Measurements from ENCODE around the gene PTPN11.

Gene PTPN11

GRCh38 chr12:112538740-112539139 is 120.0 kb downstream of the PTPN11 start:
- Histone ChIP-seq H3K9ac (ENCODE audit: low read depth, low read length) (no peak overlapping the region), H3K36me3 (ENCODE audit: control insufficient read depth, insufficient read depth, low read length) (no peaks in the 10 kb centered on the region), H3K27me3 (ENCODE audit: control insufficient read depth, insufficient read depth, low read length) (no peaks in the 10 kb centered on the region), H3K4me1 (ENCODE audit: control insufficient read depth, insufficient read depth, low read length) (peaks cover 3% of the 10 kb centered on the region), H3K9me3 (ENCODE audit: control insufficient read depth, insufficient read depth, low read length) (no peaks in the 10 kb centered on the region), H3K4me3 (ENCODE audit: low read depth, low read length) (no peak overlapping the region)

- H3K9me3 ChIP-seq (ENCODE audit: control insufficient read depth, insufficient read depth, low read length), result no peaks in the 10 kb centered on the region
- no peaks in the 10 kb centered on the region for H3K36me3 ChIP-seq (ENCODE audit: control insufficient read depth, insufficient read depth, low read length)
- no peaks in the 10 kb centered on the region for H3K27me3 ChIP-seq (ENCODE audit: control insufficient read depth, insufficient read depth, low read length)
- no peak overlapping the region for H3K4me3 ChIP-seq (ENCODE audit: low read depth, low read length)
- H3K4me1 ChIP-seq (ENCODE audit: control insufficient read depth, insufficient read depth, low read length), result peaks cover 3% of the 10 kb centered on the region
- no peak overlapping the region for H3K9ac ChIP-seq (ENCODE audit: low read depth, low read length)
Measured at GRCh38 chr12:112539221-112539620, 120.5 kb downstream of the PTPN11 start.

GRCh38 chr12:112540021-112540420 is 121.3 kb downstream of the PTPN11 start:
- no peaks in the 10 kb centered on the region for H3K9me3 ChIP-seq (ENCODE audit: control insufficient read depth, insufficient read depth, low read length)
- H3K27me3 ChIP-seq (ENCODE audit: control insufficient read depth, insufficient read depth, low read length), result no peaks in the 10 kb centered on the region
- no peak overlapping the region for H3K9ac ChIP-seq (ENCODE audit: low read depth, low read length)
- no peaks in the 10 kb centered on the region for H3K36me3 ChIP-seq (ENCODE audit: control insufficient read depth, insufficient read depth, low read length)
- H3K4me3 ChIP-seq (ENCODE audit: low read depth, low read length), result no peak overlapping the region
- H3K4me1 ChIP-seq (ENCODE audit: control insufficient read depth, insufficient read depth, low read length), result peaks cover 3% of the 10 kb centered on the region

GRCh38 chr12:112543751-112544150 is 125.0 kb downstream of the PTPN11 start:
- no peak overlapping the region for H3K9ac ChIP-seq (ENCODE audit: low read depth, low read length)
- no peaks in the 10 kb centered on the region for H3K4me1 ChIP-seq (ENCODE audit: control insufficient read depth, insufficient read depth, low read length)
- no peak overlapping the region for H3K4me3 ChIP-seq (ENCODE audit: low read depth, low read length)
- no peaks in the 10 kb centered on the region for H3K36me3 ChIP-seq (ENCODE audit: control insufficient read depth, insufficient read depth, low read length)
- H3K27me3 ChIP-seq (ENCODE audit: control insufficient read depth, insufficient read depth, low read length), result no peaks in the 10 kb centered on the region
- no peaks in the 10 kb centered on the region for H3K9me3 ChIP-seq (ENCODE audit: control insufficient read depth, insufficient read depth, low read length)

- H3K4me1 ChIP-seq (ENCODE audit: control insufficient read depth, insufficient read depth, low read length), result no peaks in the 10 kb centered on the region
- H3K27me3 ChIP-seq (ENCODE audit: control insufficient read depth, insufficient read depth, low read length), result no peaks in the 10 kb centered on the region
- H3K9me3 ChIP-seq (ENCODE audit: control insufficient read depth, insufficient read depth, low read length), result no peaks in the 10 kb centered on the region
- no peaks in the 10 kb centered on the region for H3K36me3 ChIP-seq (ENCODE audit: control insufficient read depth, insufficient read depth, low read length)
- H3K9ac ChIP-seq (ENCODE audit: low read depth, low read length), result no peak overlapping the region
- no peak overlapping the region for H3K4me3 ChIP-seq (ENCODE audit: low read depth, low read length)
Measured at GRCh38 chr12:112546339-112546738, 127.6 kb downstream of the PTPN11 start.

- no peaks in the 10 kb centered on the region for H3K36me3 ChIP-seq (ENCODE audit: control insufficient read depth, insufficient read depth, low read length)
- H3K9ac ChIP-seq (ENCODE audit: low read depth, low read length), result no peak overlapping the region
- no peaks in the 10 kb centered on the region for H3K4me1 ChIP-seq (ENCODE audit: control insufficient read depth, insufficient read depth, low read length)
- H3K4me3 ChIP-seq (ENCODE audit: low read depth, low read length), result no peak overlapping the region
- H3K9me3 ChIP-seq (ENCODE audit: control insufficient read depth, insufficient read depth, low read length), result no peaks in the 10 kb centered on the region
- no peaks in the 10 kb centered on the region for H3K27me3 ChIP-seq (ENCODE audit: control insufficient read depth, insufficient read depth, low read length)
Measured at GRCh38 chr12:112546996-112547395, 128.2 kb downstream of the PTPN11 start.

GRCh38 chr12:112549031-112549430 is 130.3 kb downstream of the PTPN11 start:
- Histone ChIP-seq H3K9me3 (ENCODE audit: control insufficient read depth, insufficient read depth, low read length) (no peaks in the 10 kb centered on the region), H3K27me3 (ENCODE audit: control insufficient read depth, insufficient read depth, low read length) (no peaks in the 10 kb centered on the region), H3K36me3 (ENCODE audit: control insufficient read depth, insufficient read depth, low read length) (no peaks in the 10 kb centered on the region), H3K4me1 (ENCODE audit: control insufficient read depth, insufficient read depth, low read length) (peaks cover 3% of the 10 kb centered on the region), H3K9ac (ENCODE audit: low read depth, low read length) (no peak overlapping the region), H3K4me3 (ENCODE audit: low read depth, low read length) (no peak overlapping the region)

GRCh38 chr12:112551681-112552080 is 132.9 kb downstream of the PTPN11 start:
- Histone ChIP-seq H3K9me3 (ENCODE audit: control insufficient read depth, insufficient read depth, low read length) (no peaks in the 10 kb centered on the region), H3K36me3 (ENCODE audit: control insufficient read depth, insufficient read depth, low read length) (no peaks in the 10 kb centered on the region), H3K9ac (ENCODE audit: low read depth, low read length) (no peak overlapping the region), H3K27me3 (ENCODE audit: control insufficient read depth, insufficient read depth, low read length) (no peaks in the 10 kb centered on the region), H3K4me1 (ENCODE audit: control insufficient read depth, insufficient read depth, low read length) (peaks cover 3% of the 10 kb centered on the region), H3K4me3 (ENCODE audit: low read depth, low read length) (no peak overlapping the region)

GRCh38 chr12:112555621-112556233 is 137.0 kb downstream of the PTPN11 start:
- Histone ChIP-seq H3K27me3 (ENCODE audit: control insufficient read depth, insufficient read depth, low read length) (no peaks in the 10 kb centered on the region), H3K9ac (ENCODE audit: low read depth, low read length) (no peak overlapping the region), H3K4me3 (ENCODE audit: low read depth, low read length) (no peak overlapping the region), H3K4me1 (ENCODE audit: control insufficient read depth, insufficient read depth, low read length) (peaks cover 6% of the 10 kb centered on the region), H3K36me3 (ENCODE audit: control insufficient read depth, insufficient read depth, low read length) (no peaks in the 10 kb centered on the region), H3K9me3 (ENCODE audit: control insufficient read depth, insufficient read depth, low read length) (no peaks in the 10 kb centered on the region)

- Histone ChIP-seq H3K9me3 (ENCODE audit: control insufficient read depth, insufficient read depth, low read length) (no peaks in the 10 kb centered on the region), H3K27me3 (ENCODE audit: control insufficient read depth, insufficient read depth, low read length) (no peaks in the 10 kb centered on the region), H3K4me3 (ENCODE audit: low read depth, low read length) (no peak overlapping the region), H3K9ac (ENCODE audit: low read depth, low read length) (no peak overlapping the region), H3K36me3 (ENCODE audit: control insufficient read depth, insufficient read depth, low read length) (no peaks in the 10 kb centered on the region), H3K4me1 (ENCODE audit: control insufficient read depth, insufficient read depth, low read length) (peaks cover 6% of the 10 kb centered on the region)
Measured at GRCh38 chr12:112557951-112558630, 139.3 kb downstream of the PTPN11 start.
